Effector CD8-positive, alpha-beta T cell (primary cell): Measurements from ENCODE around the gene ZNF778.
"Not testable (repeated sequence)": the region's sequence is repeated elsewhere in the genome, so short reads cannot be mapped to it uniquely, and the experiment has no call there.

ENCODE experiments used
- DNase-seq: peaks from one replicate; lab custom pipeline; 2025; lab: John Stamatoyannopoulos, UW

The ZNF778 gene

DNA sequence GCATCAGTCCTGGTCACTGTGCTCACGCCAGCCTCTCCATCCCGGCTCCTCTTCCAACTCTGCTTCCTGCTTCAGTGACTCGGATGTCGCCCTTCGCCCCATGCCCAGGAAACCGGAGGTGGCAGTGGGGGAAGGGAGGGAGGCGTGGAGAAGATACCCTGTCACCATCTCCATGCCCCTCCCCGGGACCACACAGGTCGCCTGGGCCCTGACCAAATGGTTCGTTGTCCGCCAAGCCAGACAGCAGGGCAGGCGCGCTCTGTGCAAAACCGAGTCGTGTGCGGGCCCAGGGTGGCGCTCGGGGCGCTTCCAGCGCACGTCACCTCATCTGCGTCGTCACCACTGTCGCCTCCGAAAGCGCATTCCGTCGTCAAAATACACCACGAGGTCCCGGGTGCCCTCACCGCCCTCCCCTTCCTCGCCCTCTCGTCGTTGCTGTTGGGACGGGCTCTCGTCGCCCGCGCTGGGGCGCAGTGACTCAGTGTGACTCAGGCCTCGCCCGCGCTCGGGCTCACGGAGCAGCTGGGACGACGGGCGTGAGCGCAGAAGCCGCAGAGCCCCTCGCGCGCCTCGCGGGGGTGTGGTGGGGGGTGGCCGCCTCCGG lies 39.2 kb downstream of the ZNF778 start:
- peak; percentile 54 for DNase-seq

DNA sequence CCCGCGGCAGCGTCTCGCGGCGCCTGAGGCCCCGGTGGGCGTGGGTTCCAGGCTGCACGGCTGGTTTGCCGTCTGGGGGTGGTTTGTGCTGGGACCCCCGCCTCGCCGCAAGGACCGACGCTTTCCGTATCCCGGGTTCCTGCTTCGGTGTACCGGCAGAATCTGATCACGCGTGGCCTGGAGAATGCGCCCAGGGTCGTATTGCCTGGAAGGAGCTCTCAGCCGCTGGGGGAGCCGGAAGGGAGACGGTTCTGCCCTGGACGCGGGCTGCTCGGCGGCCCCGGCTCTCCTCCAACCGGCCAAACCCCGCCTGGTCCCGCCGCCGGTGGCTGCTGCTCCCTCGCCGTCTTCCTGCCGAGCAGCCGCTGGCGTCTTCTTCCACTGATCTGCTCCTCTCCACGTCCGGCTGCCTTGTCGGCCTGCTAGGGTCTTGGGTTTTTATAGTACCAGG lies 39.8 kb downstream of the ZNF778 start:
- no peak for DNase-seq

DNA sequence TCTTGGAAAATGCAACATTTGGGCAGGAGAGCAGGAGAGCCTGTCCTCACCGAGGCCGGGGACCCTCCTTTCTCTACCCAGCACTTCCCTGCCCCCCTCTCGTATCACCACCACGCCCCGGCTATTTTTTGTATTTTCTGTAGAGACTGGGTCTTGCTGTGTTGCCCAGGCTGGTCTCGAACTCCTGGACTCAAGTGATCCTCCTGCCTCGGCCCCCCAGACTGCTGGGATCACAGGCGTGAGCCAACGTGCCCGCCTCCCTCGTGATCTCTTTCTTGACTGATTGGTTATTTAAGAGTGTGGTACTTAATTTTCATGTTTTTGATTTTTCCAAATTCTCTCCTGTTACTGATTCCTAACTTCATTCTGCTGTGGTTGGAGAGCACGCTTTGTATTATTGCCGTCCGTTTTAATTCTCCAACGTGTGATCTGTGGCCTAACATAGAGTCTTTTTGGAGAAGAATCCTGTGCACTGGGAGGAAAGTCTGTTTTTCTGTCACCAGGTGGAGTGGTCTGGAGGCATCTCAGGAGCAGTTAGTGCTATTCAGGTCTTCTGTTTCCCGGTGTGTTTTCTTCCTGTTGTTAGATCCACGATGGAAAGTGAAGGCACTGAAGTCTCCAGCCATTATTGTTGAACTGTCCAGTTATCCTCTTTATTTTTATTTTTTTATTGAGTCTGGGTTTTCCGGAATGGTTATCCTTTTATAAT lies 40.4 kb downstream of the ZNF778 start:
- no peak for DNase-seq

DNA sequence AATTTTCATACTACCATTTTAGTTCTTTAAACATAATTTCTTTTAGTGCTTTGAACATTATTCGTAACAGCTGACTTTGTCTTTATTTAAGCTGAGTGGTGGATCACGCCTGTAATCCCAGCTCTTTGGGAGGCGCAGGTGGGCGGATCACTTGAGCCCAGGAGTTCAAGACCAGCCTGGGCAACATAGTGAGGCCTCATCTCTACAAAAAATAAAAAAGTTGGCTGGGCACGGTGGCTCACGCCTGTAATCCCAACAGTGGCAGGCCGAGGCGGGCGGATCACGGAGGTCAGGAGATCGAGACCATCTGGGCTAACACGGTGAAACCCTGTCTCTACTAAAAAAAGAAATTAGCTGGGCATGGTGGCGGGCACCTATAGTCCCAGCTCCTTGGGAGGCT lies 42.4 kb downstream of the ZNF778 start:
- DNase-seq, result not testable (repeated sequence)

DNA sequence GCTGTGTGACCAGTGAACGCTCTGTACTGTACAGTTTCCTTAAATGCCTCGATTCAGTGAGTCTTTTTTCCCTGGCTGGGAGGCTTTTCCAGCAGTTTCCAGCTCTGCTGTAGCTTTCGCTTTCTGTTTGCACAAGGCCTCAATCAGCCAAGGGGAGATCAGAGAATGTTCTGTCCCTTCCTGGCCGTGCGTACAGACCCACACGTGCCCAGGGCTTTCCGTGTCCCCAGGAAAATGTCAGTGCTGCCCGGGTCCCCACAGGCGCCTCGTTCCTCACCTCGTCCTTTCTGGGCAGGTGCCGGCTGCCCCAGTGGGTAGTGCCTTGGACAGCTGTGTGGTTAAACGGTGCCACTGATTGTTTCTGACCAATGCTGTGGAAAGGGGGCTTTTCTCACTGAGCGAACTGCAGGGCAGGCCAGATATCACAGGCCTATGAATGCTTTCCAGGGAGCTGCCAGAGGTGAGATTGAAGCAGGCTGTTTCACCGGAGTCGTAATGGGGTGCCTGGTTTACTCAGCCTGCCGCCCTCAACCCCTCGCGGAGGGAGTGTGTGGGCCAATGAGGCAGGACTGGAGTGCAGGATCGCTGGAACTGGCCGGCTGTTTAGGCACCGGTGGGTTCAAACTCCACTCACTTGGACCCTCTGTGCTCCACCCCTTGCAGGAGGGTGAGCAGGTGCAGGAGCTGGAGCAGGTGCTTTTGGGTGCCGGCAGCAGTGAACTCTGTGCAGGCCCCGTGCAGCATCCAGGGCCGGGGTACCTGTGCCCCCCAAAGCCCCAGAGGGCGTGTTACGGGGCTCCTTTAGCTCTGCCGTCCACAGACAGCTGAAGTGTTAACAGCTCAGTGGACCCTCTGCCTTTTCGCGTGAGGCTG lies 44.4 kb downstream of the ZNF778 start:
- DNase-seq, result no peak

DNA sequence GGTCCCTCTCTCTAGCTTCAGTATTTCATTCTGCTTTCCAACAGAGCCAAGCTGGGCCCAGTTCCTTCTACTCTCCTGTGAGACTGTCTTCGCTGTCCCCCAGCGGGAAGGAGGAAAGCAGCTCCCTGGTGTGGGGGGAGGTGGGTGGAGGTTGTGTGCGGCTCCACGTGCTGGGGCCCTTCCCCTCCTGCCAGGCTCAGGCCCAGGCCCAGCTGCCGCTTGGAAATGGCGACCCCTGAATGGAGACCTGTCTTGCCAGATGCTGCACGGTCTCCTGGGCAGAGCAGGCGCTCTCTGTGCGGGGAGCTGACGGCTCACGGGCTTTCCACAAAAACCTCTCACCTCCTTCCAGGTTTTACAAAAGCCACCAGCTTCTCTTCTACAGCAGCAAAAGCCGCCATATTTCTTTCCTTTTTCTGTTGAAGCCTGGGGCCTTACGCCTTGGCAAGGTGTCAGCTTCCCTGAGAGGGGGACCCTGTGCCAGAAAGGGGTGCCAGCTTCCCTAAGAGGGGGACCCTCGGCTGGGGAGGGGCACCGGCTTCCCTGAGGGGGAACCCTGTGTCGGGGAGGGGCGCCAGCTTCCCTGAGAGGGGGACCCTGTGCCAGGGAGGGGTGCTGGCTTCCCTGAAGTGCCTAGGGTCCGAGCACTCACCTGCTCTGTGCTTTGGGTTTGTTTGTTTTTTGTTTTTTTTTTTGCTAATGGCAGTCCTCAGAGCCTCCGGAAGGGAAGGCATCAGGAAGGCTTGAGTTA lies 47.5 kb downstream of the ZNF778 start:
- DNase-seq, result no peak

DNA sequence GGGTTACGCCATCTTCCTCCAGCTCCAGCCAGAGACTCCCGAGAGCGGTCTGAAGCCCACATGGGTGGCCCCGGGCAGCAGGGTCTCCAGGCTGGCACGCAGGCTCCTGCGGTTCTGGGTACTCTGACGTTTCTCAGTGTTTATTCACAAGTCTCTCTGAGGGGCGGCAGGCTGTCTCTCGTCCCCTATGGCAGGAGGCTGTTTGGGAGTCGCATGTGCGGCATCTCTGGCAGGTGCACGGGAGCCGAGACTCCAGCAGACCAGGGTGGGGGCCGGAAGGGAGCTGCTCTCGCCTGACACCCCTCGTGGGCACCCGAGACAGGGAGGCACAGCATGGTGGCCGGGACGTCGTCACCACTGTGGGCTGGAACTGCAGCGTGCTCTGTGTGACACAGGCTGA lies 48.1 kb downstream of the ZNF778 start:
- no peak for DNase-seq

DNA sequence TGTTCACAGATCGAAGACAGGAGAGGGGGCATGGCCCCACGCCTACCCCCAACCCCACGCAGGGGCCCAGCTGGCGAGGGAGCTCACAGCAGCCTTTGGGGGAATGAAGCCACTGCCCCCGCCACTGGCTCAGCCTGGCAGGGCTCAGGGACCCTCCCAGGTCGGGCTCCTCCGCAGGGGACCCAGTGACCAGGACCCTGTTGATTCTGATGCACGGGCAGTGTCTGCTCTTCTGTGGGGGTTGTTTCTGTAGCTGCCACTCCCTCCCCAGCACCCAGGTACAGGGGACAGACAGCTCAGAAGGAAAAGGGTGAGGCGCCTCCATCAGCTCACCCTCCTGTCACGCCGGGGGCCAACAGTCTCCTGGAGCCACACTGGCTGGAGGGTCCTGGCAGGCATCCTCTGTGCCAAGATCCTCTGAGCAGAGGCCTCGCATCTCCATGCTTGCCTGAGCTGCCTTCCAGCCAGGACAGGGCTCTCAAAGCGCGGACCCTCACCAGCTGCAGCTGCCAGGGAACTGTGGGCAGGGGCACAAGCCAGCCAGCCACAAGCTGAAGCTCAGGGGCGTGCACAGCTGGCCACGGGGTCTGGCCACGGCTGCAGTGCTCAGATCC lies 49.1 kb downstream of the ZNF778 start:
- DNase-seq, result no peak

DNA sequence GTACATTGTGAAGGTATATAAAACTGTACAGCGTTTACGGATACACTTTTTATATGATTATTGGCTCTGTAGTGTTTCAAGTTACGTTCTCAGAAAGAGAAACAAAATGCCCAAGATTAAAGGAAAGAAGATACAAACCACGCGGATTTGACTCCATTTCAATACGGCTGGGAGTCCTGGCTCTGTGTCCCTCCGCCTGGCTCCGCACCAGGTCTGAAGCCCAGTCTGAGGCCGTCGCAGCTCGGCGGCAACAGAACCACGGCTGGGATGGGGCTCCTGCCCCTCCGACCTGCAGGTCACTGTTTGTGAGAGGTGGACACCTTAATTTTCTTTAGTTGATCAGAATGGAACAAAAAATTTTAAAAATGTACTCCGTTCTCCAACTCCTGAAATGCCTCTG lies 50.2 kb downstream of the ZNF778 start:
- not testable (repeated sequence) for DNase-seq

DNA sequence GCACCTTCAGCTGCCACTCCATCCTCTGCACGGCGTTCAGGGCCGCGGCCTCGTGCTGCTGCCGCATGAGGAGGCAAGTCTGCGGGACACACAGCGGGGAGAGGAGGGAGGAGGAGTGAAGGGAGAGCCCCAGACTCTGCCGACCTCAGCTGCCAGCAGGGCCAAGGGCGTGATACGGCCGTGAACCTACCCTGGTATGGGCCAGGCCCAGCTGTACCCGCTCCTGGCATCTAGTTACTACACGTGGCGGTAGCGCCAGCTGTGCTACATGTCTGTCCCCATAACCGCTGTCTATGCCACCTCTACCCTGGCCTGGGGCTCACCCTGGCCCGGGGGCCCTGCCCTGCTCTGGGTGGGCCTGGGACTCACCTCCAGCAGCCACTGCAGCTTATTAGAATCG lies 51.1 kb downstream of the ZNF778 start:
- no peak for DNase-seq

DNA sequence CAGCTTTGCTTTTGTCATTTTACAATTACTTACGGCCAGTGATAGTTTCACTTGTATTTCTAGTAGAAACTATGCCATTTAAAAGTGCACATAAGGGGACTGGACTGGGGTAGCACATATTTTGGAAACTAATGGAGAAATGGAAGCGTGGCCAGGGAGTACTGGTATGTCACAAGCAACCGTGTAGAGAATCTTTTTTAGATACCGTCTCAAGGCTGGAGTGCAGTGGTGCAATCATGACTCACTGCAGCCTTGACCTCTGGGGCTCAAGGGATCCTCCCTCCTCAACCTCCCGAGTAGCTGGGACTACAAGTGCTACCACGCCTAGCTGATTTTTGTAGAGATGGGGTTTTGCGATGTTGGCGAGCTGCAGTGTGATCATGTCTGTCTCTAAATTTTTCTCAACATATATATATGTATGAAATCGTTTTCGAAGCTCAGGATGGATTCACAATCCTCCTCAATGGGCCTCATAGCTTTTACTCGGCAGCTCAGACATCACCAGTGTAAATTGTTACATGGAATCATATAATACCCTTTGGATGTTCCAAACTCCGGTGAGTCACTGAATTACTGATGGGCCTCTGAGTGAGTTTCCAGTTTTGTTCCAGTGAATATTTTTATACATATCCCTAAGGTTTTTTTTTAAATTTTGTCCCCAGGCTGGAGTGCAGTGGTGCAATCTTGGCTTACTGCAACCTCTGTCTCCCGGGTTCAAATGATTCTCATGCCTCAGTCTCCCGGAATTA lies 51.7 kb downstream of the ZNF778 start:
- no peak for DNase-seq

DNA sequence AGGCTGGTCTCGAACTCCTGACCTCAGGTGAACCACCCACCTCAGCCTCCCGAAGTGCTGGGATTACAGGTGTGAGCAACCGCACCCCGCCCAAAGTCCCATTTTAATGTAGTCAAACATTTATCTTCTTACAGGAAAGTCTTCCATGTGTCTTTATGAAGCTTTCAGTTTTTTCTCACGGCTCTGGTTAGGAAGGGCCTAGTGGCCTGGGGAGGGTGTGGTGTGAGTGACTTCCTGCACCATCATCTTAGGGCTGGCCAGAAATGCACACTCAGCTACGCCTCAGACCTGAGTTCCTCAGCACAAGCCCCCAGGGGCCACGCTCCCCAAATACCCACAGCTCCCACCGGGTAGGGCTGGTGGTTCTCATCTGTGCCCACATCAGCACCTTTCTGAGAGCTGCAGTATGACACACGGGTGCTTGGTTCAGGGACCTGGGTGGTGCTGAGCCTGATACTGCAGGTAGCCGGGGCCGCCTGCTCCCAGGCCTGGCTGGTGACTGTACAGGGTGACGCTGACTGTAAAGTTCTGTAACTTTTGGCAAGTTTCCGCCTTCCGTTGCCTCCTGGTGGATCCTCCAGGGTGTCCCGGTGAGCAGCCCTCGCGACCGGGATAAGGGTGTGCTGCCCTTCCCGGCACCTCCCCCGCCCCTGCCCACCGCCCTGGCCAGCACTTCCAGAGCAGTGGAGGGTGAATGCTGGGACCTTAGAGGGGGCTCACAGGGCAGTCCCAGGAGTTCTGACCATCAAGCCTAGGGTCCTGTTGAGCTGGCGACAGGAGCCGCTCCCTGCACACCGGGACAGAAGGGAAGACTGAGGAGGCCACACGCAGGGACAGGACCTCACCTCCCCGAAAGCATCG lies 52.5 kb downstream of the ZNF778 start:
- no peak for DNase-seq

DNA sequence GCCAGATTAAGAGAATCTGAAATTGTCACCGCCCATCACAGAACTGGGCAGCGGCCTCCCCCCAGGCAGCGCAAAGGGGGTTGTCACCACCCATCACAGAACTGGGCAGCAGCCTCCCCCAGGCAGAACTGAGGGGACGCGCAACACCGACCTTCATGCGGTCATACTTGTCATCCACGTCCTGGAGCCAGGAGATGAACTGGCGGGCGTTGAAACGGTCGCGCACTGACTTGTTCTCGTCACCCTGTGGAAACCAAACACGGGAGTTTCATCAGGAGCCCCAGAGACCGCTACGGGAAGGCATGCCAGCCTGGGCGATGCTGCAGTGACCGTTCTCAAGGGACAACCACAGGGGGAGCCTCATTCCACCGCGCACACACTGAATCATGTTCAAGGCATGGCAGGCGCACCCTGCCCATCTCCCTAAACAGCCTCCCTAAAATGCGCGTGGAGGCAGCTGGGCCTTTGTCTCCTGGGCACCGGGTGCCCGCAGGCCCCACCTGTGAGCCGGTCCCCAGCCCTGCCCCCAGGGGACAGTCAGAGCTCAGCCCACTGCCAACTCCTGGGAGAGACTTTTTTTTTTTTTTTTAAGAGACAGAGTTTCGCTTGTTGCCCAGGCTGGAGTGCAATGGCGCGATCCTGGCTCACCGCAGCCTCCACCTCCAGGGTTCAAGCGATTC lies 53.3 kb downstream of the ZNF778 start:
- no peak for DNase-seq

DNA sequence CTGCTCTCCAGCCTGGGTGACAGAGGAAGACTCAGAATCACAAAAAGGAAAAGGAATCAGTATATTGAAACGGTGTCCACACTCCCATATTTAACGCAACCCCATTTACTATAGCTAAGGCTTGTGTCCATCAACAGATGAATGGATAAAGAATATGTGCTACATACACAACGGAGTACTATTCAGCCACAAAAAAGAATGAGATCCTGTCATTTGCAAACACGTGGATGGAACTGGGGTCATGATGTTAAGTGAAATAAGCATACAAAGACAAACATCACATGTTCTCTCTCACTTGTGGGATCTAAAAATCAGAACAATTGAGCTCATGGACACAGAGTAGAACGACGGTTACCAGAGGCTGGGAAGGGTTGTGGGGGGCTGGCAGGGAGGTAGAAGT lies 55.1 kb downstream of the ZNF778 start:
- no peak for DNase-seq

DNA sequence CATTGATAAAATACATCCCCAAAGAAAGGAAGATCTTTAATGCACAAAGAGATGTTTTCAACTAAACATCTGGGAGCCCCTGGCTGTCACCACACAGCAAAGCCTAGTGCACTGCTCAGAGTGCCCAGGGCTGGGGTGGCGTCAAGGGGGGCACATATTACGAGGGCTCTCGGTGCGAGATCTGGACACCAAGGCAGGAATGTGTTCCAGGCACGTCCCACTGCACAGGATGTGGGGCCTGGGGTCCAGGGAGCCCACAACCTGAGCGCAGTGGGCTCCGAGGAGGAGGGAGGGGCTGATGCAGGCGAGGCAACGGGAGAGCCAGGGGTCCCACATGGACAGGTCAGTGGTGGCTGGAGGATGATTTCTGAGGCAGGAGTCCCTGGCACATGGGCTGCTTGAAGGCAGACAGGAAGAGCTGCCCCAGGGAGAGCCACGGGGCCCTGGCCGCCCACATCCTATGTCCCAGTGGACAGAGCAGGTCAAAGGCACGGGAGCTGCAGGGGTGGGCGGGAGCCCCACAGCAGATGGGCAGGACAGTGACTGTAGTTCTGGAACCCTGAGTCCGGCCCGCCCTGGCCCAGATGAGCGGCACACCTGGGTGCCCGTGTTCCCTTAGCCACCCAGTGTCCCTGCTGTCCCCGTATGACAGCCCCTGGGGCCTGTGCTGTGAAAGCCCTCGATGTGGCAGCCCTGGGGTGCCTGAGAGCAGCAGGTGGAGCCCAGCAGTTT lies 56.4 kb downstream of the ZNF778 start:
- DNase-seq, result no peak

DNA sequence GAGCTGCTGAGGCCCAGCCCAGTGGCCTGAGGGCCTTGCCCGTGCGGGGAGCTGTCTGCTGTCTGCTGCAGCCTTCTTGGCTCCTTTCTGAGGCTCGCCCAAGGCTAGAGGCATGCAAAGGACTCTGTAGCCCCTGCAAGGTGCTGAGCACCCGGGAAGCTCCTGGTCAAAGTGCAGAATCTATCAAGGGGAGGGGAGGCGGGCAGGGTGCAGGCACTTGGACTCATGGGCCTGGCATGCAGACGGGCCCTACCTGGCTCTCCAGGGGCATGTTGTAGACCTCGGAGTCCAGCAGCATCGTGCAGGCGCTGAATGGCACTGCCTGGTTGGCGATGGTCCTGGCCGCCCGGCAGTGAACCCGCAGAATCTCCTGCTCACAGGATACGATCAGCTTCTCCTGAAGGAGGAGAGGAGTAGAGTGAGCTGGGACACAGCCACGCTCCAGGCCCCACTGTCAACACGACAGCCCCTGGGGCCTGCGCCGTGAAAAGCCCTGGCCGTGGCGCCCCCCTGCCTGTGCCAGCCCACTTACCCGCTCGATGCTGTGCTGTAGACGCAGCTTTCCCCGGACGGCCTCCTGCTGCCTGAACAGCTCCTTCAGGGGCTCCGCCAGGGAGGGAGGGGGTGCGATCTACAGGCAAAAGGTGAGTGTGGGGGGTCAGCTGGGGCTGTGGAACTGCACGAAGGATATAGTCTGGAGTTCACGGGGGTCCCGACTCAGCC lies 57.2 kb downstream of the ZNF778 start:
- DNase-seq, result no peak

DNA sequence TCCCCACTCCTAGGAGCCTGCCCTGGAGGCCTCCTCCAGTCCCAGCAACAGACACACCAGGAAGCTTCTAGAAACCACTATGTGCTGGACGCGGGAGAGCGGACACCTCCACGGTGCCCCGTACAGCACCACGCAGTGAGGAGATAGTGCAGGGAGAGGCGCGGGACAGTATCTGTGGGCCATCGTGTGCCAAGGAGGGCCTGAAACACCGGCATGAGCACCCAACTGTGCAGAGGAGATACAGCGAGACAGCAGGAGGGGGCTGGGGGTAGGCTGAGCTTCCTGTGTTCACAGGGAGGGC lies 57.7 kb downstream of the ZNF778 start:
- no peak for DNase-seq
